GM19395 (cell line): Measurements from ENCODE around the gene CTTNBP2.
"Not testable (repeated sequence)": the region's sequence is repeated elsewhere in the genome, so short reads cannot be mapped to it uniquely, and the experiment has no call there.

Source experiments
- ATAC-seq: cut with Tn5 transposase; IDR thresholded peaks from one replicate; pipeline ENCODE4 v1.9.1; 2021; ENCODE audit warnings: mild to moderate bottlenecking, moderate library complexity; ENCODE audit not compliant: unreplicated experiment

Gene CTTNBP2

DNA sequence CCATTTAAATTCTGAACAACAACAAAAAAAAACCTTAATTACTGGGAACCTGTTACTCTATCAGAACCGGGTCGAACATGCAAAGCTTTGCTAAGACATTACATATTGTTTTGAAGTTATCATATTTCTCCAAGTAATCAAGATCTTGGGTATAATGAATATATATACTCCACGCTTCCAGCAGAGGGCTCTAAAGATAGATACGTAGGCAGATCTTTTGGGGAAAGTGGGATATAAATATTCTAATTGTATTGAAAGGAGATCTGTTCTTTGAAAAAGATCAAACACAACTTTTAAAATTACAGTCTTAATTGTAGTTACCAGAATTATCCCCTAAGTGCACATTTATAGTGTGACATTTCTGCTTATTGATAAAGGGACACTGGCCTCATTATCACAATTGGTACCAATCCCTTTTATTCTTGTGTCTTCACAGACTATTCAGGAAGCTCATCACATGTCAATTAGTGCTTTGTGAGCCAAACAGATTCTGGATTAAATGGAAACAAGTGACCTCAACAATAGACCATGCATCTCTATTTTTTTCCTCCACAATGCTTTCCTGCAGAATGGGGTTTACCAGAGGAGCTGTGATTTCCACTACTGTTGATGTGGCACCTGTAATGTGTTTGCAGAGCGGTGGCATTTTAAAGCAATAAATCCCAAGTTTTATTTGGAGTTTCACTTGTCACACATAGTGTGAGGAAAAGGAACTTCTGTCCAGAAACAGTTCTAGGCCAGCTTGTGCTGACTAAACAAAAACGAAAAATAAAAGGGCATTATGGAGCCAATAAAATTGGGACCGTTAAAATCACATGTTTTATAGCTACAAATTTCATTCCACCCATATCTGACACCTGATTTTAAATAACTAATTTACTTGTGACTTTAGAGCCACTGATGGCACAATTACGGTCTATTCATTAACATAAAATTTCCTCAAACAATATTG, 122.4 kb downstream of the CTTNBP2 start:
- ATAC-seq = no peak

DNA sequence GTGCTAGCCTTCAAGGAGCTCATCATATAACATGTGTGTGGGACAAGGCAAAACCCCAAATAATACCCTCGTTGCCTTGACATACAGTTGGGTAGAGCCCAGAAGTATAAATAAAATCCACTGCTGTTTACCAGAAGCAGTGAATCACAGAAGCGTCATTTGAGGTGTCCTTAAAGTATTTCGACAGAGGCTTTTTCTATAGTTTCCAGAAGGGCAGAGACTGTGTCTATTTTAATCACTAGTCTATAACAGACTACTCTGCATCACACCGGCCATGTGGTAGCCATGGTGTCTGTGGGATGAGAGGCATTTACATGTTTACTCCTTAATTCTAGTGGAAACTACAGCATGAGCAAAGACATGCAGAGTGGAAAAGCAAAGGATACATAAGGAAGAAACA, 131.3 kb downstream of the CTTNBP2 start:
- ATAC-seq = no peak

DNA sequence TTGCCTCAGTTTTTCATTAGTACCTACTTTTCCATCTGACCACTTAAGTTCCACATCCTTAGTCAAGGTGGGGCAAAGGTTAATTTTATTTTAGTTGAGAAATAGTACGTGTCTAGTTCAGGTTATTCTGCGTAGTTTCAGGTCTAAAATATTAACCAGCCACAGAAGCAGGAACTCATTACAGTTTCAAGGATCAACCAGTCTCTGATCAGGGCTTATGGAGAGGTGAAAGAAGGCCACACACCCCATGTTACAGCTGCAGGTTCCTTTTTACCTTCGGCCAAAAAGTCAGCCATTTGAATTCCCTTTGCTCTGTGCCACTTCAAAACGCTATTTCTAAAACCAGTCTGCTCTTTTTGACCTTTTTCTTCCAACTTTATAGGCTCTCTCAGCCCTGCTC, 134.2 kb downstream of the CTTNBP2 start:
- no peak for ATAC-seq

DNA sequence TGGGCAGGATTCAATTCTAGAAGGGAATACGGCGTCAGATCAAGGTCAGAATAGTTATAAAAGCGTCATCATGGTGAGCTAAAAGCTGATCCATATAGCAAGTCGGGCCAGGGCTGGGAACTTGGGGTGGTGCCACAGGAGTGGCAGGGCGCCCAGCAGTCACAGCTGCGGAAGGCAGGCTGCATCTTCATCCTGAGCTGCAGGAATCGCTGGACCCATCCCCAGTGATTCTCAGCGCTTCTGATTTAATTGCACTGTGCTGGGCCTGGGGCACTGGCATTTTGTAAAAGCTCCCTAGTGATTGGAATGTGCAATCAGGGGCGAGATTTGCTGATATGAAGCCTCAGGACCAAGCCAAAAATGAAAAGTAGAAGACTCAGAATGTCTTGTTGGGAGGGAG, 135.3 kb downstream of the CTTNBP2 start:
- ATAC-seq = no peak

DNA sequence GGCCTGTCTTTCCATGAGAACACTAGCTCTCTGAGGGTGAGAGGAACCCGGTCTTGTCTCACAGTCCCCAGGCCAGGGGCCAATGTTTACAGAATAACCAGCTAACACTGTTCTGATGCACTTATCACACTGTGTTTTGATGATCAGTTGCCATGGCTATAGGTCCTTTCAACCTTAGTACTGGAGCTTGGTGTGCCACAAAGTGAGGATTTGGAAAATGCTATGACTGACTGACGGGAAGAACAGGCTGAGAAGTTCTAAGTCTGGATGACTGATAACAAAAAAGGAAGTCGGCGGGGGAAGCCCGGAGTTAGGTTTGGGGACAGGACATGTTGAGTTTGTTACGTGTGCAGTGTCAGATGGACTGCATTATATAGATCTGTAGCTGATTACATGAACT, 141.8 kb downstream of the CTTNBP2 start:
- peak; percentile 89 for ATAC-seq

DNA sequence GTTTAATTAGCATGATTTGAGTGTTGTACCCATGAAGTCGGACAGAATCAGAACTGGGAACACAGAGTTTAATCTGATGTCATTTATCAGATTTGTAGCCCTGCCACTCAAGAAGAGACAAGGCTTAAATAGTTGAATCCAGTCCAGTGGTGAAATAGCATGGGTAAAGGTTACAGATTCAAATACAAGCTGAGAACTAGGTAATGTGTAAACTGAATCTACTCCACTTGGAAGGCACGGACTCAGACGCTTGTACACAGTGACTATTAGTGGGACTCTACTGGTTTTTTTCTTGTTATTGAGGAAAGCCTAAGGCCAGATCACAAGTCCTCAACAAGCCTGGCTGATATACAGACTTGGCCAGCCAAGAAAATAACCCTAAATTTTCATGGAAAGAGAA, 142.9 kb downstream of the CTTNBP2 start:
- ATAC-seq = no peak

DNA sequence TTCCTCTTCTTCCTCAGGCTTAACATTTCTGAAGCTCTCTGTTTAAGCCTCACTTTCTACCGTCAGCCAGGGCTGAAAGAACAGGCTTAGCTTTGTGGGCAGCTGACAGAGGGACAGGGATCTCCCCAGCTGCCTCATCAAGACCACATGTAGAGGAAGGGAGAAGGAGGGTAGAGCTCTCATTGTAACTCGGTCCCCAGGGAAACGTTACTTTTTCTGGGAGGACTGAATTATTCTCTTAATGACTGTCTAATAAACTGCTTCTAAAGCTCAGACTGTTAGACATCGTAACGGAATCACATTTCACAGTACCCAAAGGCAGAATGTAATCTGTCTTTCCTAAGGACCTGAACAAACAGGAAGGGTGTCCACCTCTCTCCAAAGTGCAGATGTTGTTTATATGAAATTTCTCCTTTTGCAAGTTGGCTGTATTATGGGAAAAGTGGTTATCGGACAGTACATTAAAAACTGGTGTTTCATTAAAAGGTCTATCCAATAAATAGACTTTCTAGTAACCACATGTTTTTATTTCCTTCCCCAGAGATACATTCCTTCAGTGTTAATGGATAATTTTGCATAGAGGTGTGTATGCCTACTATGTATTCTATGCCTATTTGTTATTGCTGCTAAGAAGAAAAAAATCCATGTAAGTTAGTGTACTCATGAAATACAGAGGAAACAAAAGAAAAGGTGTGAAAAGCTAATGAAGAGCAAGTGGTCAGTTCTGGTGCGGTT, 144.2 kb downstream of the CTTNBP2 start:
- no peak for ATAC-seq

DNA sequence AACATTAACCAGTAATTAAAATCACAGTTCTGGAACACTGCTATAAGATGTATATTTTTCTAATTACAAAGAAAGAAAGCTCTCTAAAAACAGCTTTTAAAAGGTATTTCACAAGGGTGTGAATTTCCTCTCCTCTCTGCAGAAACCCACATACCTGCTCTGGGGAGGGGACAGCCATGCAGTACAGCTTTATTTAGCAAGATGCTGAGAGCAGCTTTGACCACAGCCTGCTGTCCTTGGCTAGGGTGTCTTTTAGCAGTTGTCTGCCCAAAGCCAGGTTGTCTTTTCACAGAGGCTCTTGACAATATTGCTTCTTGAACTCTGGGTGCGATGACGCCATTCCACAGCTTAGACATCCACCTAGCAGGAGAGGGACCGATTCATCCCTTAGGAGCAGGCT, 148.3 kb downstream of the CTTNBP2 start:
- ATAC-seq = no peak

DNA sequence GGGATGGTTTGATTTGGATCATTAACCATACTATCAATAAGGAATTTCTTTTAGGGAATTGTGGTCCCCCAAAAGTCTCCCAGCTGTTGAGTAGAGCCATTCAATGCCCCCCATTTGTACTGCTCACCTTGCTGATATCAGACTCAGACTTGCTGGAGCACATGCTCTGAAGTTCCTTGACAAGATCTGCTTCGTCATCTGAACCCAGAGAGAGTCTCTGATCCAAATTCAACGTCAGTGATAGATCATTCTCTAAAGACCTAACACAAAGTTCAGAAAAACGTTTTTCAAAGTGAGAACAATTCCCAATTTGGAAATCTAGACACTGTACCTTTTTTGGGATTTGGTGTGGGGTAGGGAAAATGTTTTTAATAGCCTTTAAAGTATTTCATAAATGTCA, 153.9 kb downstream of the CTTNBP2 start:
- no peak for ATAC-seq

DNA sequence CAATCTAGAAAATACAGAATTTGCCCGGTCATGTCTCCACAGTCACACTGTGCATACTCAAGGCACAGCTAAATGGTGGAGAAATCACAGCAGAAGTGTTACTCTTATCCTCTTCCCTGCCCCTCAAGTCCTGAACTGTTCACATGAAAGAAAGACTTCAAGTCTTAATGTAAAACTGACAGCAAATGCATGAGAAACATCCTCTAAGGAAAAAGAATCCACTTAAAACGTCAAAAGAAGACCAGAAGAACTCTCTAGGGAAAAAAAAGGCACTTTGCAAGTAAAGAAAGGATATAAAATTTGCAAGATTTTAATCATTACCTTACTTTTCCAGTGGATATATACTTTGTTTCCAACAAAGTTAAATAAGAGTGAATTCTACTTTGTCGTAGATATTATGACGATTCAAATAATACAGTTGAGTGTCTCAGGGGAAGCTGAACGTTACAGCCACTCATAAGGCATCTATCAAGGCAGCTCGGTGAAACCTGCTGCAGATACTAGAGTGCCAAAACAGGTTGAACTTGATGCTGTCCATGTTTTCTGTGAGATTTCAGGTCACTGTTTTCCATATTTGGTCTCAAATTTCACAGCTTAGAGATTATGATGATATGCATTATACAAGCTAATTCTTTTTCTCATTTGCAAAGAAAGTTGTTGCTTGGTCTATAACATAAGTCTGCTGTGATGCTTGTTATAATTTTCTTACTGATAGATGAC, 155.0 kb downstream of the CTTNBP2 start:
- no peak for ATAC-seq

DNA sequence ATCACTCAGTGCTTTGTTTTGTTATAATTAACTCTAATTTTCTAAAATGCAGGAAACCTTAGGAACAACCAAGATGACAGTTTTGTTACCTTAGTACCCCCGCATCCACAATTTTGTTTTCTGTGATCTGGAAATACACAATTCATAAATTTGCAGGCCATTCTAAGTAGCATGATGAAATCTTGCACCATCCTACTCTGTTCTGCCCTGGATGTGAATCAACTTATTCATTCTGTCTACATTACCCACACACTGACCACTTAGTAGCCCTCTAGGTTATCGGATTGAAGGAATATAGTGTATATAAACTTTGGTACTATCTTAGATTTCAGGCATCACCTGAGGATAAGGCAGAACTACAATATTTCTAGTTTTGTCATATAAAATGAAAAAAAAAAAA, 155.9 kb downstream of the CTTNBP2 start:
- no peak for ATAC-seq

DNA sequence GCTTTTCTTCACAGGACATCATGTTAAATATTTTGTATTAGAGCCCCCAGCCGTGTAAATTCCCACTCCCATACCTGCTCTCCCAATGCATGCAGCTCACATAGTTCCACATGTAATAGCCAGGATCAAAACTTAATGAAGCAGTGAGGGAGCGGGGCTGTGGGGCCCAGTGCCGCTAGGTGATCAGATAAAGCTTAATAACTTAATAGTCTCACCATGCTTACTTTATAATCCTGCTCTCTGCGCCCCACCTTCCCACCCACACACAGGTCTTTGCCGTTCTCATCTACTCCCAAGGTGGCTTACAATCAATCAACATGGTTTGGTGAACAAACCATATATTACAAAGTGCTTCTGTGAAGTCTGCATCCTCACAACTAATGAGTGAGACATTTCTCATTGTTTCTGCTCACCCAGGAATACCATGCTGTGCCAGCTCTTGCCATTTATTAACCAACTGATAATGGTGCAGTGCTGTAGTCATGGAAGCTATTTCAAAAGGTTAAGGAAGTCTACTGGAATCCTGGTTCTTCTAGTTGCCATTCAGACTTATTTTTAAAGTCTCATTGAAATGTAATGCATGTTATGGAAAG, 156.4 kb downstream of the CTTNBP2 start:
- no peak for ATAC-seq

DNA sequence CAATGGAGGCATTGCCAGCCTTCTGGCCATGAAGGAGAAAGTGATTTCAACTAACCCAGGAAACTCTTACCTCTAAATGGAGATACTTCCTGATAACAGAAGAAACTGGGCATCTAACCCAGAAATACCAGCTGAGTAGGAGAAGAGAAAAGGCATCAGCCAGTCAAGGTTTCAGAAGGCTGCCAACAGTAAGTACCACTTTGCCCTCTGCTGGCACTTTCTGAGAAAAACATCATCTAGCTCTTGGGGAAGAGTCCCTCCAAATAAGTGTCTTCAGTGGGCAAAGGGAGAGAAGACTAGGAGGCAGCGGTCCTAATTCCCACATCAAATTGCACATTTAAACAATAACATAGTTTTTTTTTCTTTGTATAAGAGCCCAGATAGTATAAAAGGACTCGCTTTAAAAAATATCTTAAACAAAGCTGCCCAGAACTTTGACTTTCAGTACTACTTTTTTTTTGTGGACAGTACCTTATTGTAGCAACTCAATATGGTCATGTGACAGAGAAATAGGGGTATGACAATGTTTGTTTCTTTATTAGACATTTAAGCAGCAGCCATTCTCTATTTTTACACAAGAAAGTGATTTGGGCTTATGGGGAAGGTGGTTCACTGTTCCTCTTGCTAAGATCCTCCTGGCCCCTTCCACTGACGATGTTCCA, 157.3 kb downstream of the CTTNBP2 start:
- ATAC-seq = peak; percentile 84

DNA sequence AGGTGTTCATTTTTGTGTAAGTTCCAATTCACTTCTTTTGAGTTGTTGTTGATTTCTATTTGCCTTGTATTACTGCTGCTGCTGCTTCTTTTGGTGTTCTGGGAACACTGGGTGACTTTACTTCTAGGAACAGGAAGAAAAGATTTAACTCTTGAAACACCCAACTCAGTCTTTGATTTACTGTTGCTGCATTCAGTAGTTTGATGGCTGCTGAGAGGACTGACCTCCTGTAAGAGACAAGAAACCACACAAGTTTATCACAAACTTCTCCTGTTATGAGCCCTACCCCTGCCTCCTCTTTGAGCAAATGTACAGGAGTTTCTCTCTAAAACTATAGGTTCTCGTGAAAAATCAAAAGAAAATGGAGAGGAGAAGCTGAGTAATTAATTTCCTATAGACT, 161.7 kb downstream of the CTTNBP2 start:
- ATAC-seq = no peak

DNA sequence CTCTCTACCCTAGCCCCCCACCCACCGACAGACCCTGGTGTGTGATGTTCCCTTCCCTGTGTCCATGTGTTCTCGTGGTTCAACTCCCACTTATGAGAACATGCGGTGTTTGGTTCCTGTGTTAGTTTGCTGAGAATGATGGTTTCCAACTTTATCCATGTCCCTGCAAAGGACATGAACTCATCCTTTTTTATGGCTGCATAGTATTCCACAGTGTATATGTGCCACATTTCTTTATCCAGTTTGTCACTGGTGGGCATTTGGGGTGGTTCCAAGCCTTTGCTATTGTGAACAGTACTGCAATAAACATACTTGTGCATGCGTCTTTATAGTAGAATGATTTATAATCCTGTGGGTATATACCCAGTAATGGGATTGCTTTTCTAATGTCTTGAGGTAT, 165.1 kb downstream of the CTTNBP2 start:
- ATAC-seq = not testable (repeated sequence)

DNA sequence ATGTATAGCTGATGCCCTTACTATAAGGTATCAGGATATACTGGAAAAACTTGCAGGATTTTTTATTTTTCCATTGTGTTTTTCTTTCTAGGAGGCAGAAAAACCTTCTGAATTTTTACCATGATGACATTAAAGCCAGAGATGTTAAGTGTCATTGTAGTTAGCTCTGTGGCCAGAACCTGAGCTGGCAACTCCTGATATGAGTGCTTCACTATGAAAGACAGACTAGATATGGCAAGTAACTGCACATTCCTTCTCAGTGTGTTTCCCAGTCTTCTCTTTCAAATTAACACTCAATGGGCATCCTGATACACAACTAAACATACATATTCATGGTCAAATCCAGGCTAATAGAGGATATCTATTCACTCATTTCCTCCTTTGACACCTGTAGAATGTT, 166.2 kb downstream of the CTTNBP2 start:
- ATAC-seq = no peak

DNA sequence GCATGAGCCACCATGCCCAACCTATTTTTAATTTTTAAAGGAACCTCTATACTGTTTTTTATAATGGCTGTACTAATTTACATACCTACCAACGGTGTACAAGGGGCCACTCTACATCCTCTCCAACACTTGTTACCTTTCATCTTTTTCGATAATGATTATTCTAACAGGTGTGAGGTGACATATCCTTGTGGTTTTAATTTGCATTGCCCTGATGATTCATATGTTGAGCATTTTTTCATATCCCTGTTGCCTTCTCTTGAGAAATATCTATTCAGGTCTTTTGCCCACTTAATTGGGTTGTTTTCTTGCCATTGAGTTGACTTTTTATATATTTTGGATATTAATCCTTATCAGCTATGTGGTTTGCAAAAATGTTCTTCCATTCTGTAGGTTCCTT, 167.0 kb downstream of the CTTNBP2 start:
- peak; percentile 65 for ATAC-seq

DNA sequence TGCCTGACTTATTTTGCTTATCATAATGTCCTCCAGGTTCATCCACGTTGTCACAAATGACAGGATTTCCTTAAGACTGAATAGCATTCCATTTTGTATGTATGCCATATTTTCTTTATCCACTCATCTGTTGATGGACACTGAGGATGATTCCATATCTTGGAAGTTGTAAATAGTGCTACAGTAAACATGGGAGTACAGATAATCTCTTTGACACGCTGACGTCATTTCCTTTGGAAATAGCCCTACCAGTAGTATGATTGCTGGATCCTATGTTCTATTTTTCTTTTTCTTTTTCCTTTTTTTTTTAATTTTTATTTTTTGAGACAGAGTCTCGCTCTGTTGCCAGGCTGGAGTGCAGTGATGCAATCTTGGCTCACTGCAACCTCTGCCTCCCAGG, 167.6 kb downstream of the CTTNBP2 start:
- ATAC-seq = no peak

DNA sequence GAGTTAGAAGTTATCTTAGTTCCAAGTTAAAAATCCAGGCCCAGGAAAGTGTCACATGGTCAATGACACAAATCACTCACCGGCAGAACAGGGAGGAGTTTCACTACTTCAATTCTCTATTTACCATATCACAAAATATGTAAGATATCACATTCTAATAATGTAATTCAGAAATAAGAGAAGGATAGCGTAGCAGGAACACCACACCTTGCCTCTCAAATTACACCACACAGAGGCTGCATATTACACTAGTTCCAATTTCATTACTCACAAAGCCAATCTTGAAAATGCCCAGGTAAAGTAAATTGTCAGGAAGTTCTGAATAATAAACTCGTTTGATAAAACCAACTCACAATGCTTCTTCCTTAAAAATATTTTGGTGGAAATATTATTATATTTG, 169.2 kb downstream of the CTTNBP2 start:
- ATAC-seq = no peak

DNA sequence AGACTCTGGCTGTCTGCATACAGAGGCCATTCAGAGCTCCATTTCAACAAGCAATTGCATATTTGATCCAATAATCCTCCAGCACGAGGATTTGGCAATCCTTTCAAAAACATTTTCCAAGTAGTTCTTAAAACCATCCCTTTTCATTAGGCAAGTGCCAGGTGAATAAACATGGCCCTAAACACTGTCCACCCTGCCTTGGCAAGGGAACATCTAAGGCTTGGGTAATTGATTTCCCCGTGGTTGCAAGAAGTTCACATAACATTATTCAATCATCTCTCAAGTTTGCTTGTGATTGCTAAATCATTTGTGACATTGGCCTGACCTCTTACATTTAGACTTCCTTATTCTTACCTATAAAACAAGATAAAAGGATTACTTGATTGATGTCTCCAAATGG, 175.2 kb downstream of the CTTNBP2 start:
- no peak for ATAC-seq

DNA sequence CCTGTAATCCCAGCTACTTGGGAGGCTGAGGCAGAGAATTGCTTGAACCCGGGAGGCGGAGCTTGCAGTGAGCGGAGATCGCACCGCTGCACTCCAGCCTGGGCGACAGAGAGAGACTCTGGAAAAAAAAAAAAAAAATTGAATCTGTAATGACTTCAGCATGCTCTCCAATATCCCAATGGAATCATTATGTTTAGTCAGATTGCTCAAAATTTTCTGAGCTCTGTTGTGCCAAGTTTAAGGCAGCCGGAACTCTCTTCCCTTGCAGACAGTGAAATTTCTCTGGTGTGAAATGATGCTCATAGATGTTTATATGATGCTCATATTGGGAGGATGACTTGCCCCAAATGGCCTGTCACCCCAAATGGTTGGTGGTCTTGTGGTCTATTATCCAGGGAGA, 180.9 kb downstream of the CTTNBP2 start:
- ATAC-seq = no peak
